HG03460 (cell line): Measurements from ENCODE around the gene SYCE1.
"Not testable (repeated sequence)": the region's sequence is repeated elsewhere in the genome, so short reads cannot be mapped to it uniquely, and the experiment has no call there.

ENCODE experiments used
- ATAC-seq: cut with Tn5 transposase; IDR thresholded peaks from one replicate; pipeline ENCODE4 v1.9.1; 2021; ENCODE audit not compliant: unreplicated experiment

The SYCE1 gene, protein sequence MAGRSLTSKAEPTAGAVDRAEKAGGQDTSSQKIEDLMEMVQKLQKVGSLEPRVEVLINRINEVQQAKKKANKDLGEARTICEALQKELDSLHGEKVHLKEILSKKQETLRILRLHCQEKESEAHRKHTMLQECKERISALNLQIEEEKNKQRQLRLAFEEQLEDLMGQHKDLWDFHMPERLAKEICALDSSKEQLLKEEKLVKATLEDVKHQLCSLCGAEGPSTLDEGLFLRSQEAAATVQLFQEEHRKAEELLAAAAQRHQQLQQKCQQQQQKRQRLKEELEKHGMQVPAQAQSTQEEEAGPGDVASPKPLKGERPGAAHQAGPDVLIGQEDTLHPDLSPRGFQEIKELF

GRCh38 chr10:133565441-133566294 is at the start of gene SYCE1:
SYCE1 (minus strand) TSS chr10:133565583; CDS start chr10:133565529, 54 bp downstream.
- ATAC-seq = no peak

DNA sequence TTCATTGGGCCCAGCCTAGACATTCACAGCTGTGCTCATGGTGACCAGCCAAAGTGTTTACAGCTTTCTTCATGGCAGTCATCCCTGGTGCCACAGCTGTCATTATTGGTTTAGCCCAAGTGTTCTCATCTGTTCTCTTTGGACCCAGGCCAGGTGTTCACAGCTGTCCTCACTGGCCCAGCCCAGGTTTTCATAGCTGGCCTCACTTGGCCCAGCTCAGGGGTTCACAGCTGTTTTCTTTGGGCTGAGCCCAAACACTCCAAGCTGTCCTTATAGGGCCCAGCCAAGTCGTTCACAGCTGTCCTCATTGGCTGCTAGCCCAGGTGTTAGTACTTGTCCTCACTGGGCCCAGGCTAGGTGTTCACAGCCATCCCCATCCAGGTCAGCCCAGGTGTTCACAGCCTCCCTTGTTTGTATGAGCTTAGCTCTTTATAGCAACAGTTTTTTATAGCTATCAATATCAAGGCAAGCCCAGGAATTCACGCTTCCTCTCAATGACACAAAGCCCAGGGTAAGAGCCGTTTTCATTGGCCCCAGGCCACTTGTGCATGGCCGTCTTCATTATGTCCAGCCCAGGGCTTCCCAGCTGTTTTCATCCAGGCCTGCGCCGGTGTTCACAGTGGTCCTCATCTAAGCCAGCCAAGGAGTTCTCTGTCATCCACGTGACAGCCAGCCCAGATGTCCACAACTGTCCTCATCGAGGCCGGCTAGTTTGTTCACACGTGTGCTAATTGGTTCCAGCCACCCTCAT is 49.6 kb upstream of the SYCE1 start:
- no peak for ATAC-seq

- ATAC-seq = no peak
Observed at GRCh38 chr10:133613699-133614098, 48.3 kb upstream of the SYCE1 start.

GRCh38 chr10:133611079-133611478 is 45.7 kb upstream of the SYCE1 start:
- no peak for ATAC-seq

GRCh38 chr10:133608855-133609254 is 43.5 kb upstream of the SYCE1 start:
- ATAC-seq = no peak

- ATAC-seq = not testable (repeated sequence)
Observed at GRCh38 chr10:133603434-133603833, 38.1 kb upstream of the SYCE1 start.

GRCh38 chr10:133600657-133601056 is 35.3 kb upstream of the SYCE1 start:
- no peak for ATAC-seq

DNA sequence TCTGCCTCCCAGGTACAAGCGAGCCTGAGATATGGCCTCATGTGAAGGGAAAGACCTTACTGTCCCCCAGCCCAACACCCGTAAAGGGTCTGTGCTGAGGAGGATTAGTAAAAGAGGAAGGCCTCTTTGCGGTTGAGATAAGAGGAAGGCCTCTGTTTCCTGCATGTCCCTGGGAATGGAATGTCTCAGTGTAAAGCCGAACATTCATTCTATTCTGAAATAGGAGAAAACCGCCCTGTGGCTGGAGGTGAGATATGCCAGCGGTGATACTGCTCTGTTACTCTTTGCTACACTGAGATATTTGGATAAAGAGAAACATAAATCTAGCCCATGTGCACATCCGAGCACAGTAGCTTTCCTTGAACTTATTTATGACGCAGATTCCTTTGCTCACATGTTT is 34.5 kb upstream of the SYCE1 start:
- not testable (repeated sequence) for ATAC-seq

- ATAC-seq = no peak
Observed at GRCh38 chr10:133592716-133593115, 27.3 kb upstream of the SYCE1 start.

GRCh38 chr10:133590970-133591359 is 25.6 kb upstream of the SYCE1 start:
- no peak for ATAC-seq

GRCh38 chr10:133590226-133590969 is 25.0 kb upstream of the SYCE1 start:
- ATAC-seq = no peak

DNA sequence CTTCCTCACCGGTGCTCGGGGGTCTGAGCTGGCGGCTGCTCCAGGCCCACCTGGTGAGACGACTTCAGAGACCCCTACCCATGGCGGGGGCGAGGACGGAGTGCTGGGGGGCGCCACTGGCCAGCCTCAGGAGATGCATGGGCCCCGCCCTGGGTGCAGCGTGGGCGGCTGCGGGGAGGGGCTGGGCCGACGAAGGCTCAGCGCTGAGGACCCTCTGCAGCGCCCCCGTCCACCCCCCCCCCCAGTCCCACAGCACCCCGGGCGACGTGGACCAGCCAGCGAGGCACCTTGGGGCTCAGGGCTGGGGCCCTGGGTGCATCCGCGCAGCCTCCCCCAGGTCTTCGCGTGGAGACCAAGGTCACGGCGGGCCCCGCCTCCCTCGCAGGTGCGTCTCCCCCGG is 11.7 kb upstream of the SYCE1 start:
- not testable (repeated sequence) for ATAC-seq

GRCh38 chr10:133573460-133573859 is 8.1 kb upstream of the SYCE1 start:
- ATAC-seq = not testable (repeated sequence)

GRCh38 chr10:133572055-133572454 is 6.7 kb upstream of the SYCE1 start:
- not testable (repeated sequence) for ATAC-seq

- ATAC-seq = not testable (repeated sequence)
Observed at GRCh38 chr10:133569801-133570200, 4.4 kb upstream of the SYCE1 start.

DNA sequence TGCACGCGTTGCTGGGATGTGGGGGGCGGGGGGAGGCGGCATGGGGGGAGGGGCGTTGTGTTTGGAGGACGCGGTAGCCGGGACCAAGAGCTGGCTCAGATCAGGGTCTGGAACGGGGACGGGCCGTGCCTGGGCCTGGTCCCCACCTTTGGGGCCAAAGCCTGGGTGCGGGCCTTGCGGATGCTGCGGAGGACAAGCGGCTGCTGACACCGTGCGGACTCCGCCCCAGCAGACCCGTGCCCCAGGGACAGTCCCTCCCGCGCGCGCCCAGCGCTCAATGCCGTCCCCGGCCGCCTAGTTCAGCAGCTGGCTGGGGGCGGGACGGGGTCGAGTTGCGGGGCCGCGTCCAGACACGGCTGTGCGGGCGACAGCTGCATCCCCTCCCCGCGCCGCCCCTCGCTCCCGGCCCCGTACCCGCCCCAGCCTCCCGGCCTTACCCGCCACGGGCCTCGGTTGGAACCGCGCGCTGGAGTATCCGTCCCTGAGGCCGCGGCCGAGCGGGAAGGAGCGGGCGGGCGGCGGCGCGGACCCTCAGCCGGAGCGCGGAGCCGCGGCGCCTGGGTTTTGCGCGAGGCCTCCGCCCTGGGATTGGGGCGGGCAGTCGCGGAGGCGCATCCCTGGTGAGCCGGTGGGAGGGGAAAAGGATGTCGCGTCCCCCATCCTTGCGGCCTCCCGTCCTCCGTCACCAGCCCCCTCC is 3.6 kb upstream of the SYCE1 start:
- not testable (repeated sequence) for ATAC-seq

GRCh38 chr10:133568287-133568614 is 2.9 kb upstream of the SYCE1 start:
- no peak for ATAC-seq

DNA sequence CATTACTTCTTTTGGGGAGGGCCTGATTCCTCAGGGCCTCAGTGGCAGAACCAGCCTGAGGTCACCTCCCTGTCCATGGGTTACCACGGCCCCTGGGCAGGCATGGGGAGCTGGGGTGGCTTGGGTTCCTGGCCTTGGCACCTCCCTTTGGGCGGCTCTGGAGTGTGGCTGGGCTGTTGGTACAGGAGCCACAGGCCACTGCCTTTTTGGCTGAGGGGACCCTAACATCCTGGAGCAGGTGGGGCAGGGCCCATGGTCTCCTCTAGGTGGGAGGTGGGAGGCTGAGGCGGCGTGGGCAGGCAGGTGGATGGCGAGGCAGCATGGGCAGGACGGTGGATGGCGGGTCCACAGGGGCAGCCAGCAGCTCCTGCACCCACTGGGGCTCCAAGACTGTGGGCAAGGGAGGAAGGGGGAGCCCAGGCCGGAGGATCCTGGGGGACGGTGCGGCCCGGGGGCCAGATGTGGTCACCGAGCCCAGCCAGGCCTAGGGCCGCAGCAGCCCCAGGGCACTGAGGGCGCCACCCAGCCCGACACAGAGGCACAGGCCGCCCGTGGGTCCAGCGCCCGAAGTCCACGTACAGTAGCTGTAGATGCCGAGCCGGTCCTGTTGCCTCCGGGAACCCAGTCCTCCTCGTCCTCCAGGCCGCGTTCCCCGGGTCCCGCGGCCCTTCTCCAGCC is 2.4 kb upstream of the SYCE1 start:
- ATAC-seq = no peak

DNA sequence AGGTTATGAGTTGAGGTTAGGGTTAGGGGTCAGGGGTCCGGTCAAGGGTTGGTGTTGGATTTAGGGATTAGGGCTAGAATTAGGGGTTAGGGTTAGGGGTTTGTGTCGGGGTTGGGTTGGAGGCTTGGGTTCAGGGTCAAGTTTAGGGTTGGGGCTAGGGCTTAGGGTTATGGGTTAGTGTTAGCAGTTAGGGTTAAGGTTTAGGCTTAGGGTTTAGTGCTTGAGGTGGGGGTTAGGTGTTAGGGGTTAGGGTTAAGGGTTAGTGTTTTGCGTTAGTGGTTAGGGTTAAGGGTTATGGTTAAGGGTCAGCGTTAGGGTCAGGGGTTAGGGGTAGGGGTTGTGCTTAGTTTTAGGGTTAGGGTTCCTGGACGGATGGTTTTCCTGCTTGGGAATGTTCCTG is 1.7 kb upstream of the SYCE1 start:
- no peak for ATAC-seq

GRCh38 chr10:133564816-133565215 is 567 bp downstream of the SYCE1 start:
- ATAC-seq = no peak
